ENCODE results near the gene AMMECR1. TPM values are rescaled to one million over a fixed set of nuclear protein-coding genes. Genes with fewer than 3 reads are reported as not detected.
A peak's percentile ranks its signal among the peaks of the same experiment; 100 is the strongest.

Gene AMMECR1
- polyA plus RNA-seq, 3 donors: 2.1 to 3.3 (median 2.9) TPM

DNA sequence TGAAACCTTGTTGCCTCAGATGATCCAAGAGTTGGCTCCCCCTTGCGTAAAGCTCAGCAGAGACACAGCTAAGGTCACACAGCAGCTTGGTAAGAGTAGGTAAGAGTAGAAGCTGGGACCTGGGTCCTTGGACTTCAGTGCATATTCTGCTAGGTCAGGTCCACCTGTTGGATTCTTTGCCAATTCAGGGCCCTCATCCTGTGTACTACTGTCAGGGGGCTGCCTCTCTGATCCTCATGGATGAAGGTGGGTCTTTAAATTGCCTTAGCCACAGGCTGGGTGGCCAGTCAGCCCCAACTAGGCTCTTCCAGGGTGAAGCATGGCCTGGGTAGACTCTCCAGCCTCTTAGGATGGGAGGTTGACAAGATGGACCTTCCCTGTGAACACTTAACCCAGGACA lies 155.8 kb downstream of the AMMECR1 start:
- Histone ChIP-seq H3K9me3 (replicated peaks in 1 of 2; ENCODE audit: control insufficient read depth in 1 of 2, insufficient read depth in 1 of 2, low read length in 2 of 2) (no peaks in the 10 kb centered on the region), H3K4me2 (replicated peaks; ENCODE audit: extremely low read depth, low read length, poor library complexity, severe bottlenecking) (no peak overlapping the region), H3K27ac (ENCODE audit: low read depth in 1 of 2, low read length in 2 of 2) (peak overlapping the region in 1 of 2 donors; percentile 35), H3K79me2 (ENCODE audit: insufficient read depth, low read length) (peaks cover 8% of the 10 kb centered on the region), H3K36me3 (replicated peaks in 1 of 2; ENCODE audit: control insufficient read depth in 1 of 2, insufficient read depth in 2 of 2, low read length in 2 of 2) (peaks cover 4 to 9% of the 10 kb centered on the region in 2 donors), H4K20me1 (ENCODE audit: insufficient read depth, low read length) (peaks cover 91% of the 10 kb centered on the region), H3K27me3 (ENCODE audit: control insufficient read depth in 2 of 2, insufficient read depth in 2 of 2, low read length in 2 of 2) (no peaks in the 10 kb centered on the region), H3K4me1 (ENCODE audit: control insufficient read depth in 1 of 2, insufficient read depth in 2 of 2, low read length in 2 of 2) (peaks cover 0 to 8% of the 10 kb centered on the region in 2 donors), H2AFZ (ENCODE audit: insufficient read depth, low read depth, low read length, poor library complexity, severe bottlenecking) (no peak overlapping the region), H3K4me3 (replicated peaks in 1 of 3; ENCODE audit: low read depth in 2 of 3, low read length in 3 of 3) (no peak overlapping the region), H3K9ac (ENCODE audit: insufficient read depth, low read length, poor library complexity, severe bottlenecking) (no peak overlapping the region)
- no peaks in the 10 kb centered on the region for H3K27me3 Mint-ChIP-seq (ENCODE audit: low read depth in 3 of 3)
- TF ChIP-seq, protein P1, sequence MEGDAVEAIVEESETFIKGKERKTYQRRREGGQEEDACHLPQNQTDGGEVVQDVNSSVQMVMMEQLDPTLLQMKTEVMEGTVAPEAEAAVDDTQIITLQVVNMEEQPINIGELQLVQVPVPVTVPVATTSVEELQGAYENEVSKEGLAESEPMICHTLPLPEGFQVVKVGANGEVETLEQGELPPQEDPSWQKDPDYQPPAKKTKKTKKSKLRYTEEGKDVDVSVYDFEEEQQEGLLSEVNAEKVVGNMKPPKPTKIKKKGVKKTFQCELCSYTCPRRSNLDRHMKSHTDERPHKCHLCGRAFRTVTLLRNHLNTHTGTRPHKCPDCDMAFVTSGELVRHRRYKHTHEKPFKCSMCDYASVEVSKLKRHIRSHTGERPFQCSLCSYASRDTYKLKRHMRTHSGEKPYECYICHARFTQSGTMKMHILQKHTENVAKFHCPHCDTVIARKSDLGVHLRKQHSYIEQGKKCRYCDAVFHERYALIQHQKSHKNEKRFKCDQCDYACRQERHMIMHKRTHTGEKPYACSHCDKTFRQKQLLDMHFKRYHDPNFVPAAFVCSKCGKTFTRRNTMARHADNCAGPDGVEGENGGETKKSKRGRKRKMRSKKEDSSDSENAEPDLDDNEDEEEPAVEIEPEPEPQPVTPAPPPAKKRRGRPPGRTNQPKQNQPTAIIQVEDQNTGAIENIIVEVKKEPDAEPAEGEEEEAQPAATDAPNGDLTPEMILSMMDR (IDR thresholded peaks at IDR 0.05): no peak
- peaks cover 0 to 1% (median 0%) of the 10 kb centered on the region in 7 donors for H3K9me3 Mint-ChIP-seq
- peaks cover 4 to 8% of the 10 kb centered on the region in 2 donors for H3K36me3 Mint-ChIP-seq
- DNase-seq: no peak
- no CpG with 5 or more reads among the region's 1 CpG for WGBS (ENCODE audit: insufficient coverage)
- no peak overlapping the region for H3K4me3 Mint-ChIP-seq
- intact Hi-C loops (cut with micrococcal nuclease): loop anchor here (5.0 kb wide), 2 partner anchors 245 to 250 kb away; no protein-coding TSS in a partner anchor
- H3K4me1 Mint-ChIP-seq: peaks cover 15% of the 10 kb centered on the region
- no peak overlapping the region for H3K27ac Mint-ChIP-seq

- H3K4me1 ChIP-seq (ENCODE audit: control insufficient read depth in 1 of 2, insufficient read depth in 2 of 2, low read length in 2 of 2): peaks cover 0 to 8% of the 10 kb centered on the region in 2 donors
- H3K27ac Mint-ChIP-seq: no peak overlapping the region
- H4K20me1 ChIP-seq (ENCODE audit: insufficient read depth, low read length): peaks cover 92% of the 10 kb centered on the region
- WGBS (ENCODE audit: insufficient coverage): no CpG with 5 or more reads among the region's 1 CpG
- no peak for DNase-seq
- H3K4me3 ChIP-seq (replicated peaks in 1 of 3; ENCODE audit: low read depth in 2 of 3, low read length in 3 of 3): no peak overlapping the region
- H3K4me3 Mint-ChIP-seq: no peak overlapping the region
- H3K9ac ChIP-seq (ENCODE audit: insufficient read depth, low read length, poor library complexity, severe bottlenecking): no peak overlapping the region
- no peak overlapping the region for H2AFZ ChIP-seq (ENCODE audit: insufficient read depth, low read depth, low read length, poor library complexity, severe bottlenecking)
- peaks cover 0 to 1% (median 0%) of the 10 kb centered on the region in 7 donors for H3K9me3 Mint-ChIP-seq
- peaks cover 4 to 9% of the 10 kb centered on the region in 2 donors for H3K36me3 ChIP-seq (replicated peaks in 1 of 2; ENCODE audit: control insufficient read depth in 1 of 2, insufficient read depth in 2 of 2, low read length in 2 of 2)
- H3K4me2 ChIP-seq (replicated peaks; ENCODE audit: extremely low read depth, low read length, poor library complexity, severe bottlenecking): no peak overlapping the region
- TF ChIP-seq, protein P1 (IDR thresholded peaks at IDR 0.05): no peak
- H3K27me3 Mint-ChIP-seq (ENCODE audit: low read depth in 3 of 3): no peaks in the 10 kb centered on the region
- H3K4me1 Mint-ChIP-seq: peaks cover 15% of the 10 kb centered on the region
- no peaks in the 10 kb centered on the region for H3K27me3 ChIP-seq (ENCODE audit: control insufficient read depth in 2 of 2, insufficient read depth in 2 of 2, low read length in 2 of 2)
- peaks cover 4 to 14% of the 10 kb centered on the region in 2 donors for H3K36me3 Mint-ChIP-seq
- no peaks in the 10 kb centered on the region for H3K9me3 ChIP-seq (replicated peaks in 1 of 2; ENCODE audit: control insufficient read depth in 1 of 2, insufficient read depth in 1 of 2, low read length in 2 of 2)
- H3K27ac ChIP-seq (ENCODE audit: low read depth in 1 of 2, low read length in 2 of 2): peak overlapping the region in 1 of 2 donors; percentile 18
- peaks cover 8% of the 10 kb centered on the region for H3K79me2 ChIP-seq (ENCODE audit: insufficient read depth, low read length)
- intact Hi-C loops (cut with micrococcal nuclease): loop anchor here (5.0 kb wide), 2 partner anchors 246 to 251 kb away; no protein-coding TSS in a partner anchor
Observed at GRCh38 chrX:110161361-110161686, 156.6 kb downstream of the AMMECR1 start.

All from CD14-positive monocyte (primary cell).